Skeletal muscle satellite cell (primary cell): ENCODE data around the gene RPA4. TPM values are rescaled to one million over a fixed set of nuclear protein-coding genes. Genes with fewer than 3 reads are reported as not detected.
"Not testable (repeated sequence)": the region's sequence is repeated elsewhere in the genome, so short reads cannot be mapped to it uniquely, and the experiment has no call there.

Experiments
- H3K27me3 ChIP-seq: 2 replicates; pipeline ENCODE4 v1.7.0; 2013; ENCODE audit warnings: low read length; ENCODE audit not compliant: control insufficient read depth, insufficient read depth
- H3K36me3 ChIP-seq: 2 replicates; pipeline ENCODE4 v1.7.0; 2013; ENCODE audit warnings: mild to moderate bottlenecking, control low read depth, low read length; ENCODE audit not compliant: insufficient read depth
- H3K4me1 ChIP-seq: 2 replicates; pipeline ENCODE4 v1.7.0; 2013; ENCODE audit warnings: low read length; ENCODE audit not compliant: control insufficient read depth, insufficient read depth
- H3K4me2 ChIP-seq: 2 replicates; pipeline ENCODE4 v1.7.0; 2013; ENCODE audit warnings: mild to moderate bottlenecking, low read length
- H3K4me3 ChIP-seq: 2 replicates; pipeline ENCODE4 v1.7.0; 2013; ENCODE audit warnings: low read length
- H3K9ac ChIP-seq: 2 replicates; pipeline ENCODE4 v1.7.0; 2013; ENCODE audit warnings: mild to moderate bottlenecking, low read depth, low read length, moderate library complexity
- H3K9me3 ChIP-seq: replicated peaks from 2 replicates; pipeline ENCODE4 v1.7.0; 2013; ENCODE audit warnings: mild to moderate bottlenecking, control low read depth, low read length
- total RNA-seq: library from RNA; depleted of rRNA; stranded (reverse); fragments of >200 nt; gene quantifications from 2 replicates; pipeline ENCODE4 v1.2.3, GENCODE V29; 2012; rRNA removed

RPA4 gene
- 1.5 and 1.7 TPM in 2 replicates for total RNA-seq

GRCh38 chrX:96883608-96884007 is at the start of gene RPA4:
Gene RPA4, plus strand, starts transcription at chrX:96883908. Its CDS starts 403 bp downstream, at chrX:96884311.
- no peaks in the 10 kb centered on the region for H3K4me1 ChIP-seq
- peaks cover 3% of the 10 kb centered on the region for H3K36me3 ChIP-seq

GRCh38 chrX:96834137-96834536 is 49.6 kb upstream of the RPA4 start:
- Histone ChIP-seq H3K4me3 (no peak overlapping the region), H3K9me3 (no peaks in the 10 kb centered on the region), H3K9ac (no peak overlapping the region), H3K27me3 (no peaks in the 10 kb centered on the region), H3K4me1 (peaks cover 4% of the 10 kb centered on the region), H3K36me3 (no peaks in the 10 kb centered on the region), H3K4me2 (no peak overlapping the region)

More at GRCh38 chrX:96883608-96884007, at the start of gene RPA4:
- H3K27me3 ChIP-seq = no peaks in the 10 kb centered on the region
- no peak within 1 kb of the TSS for H3K9ac ChIP-seq
- no peak within 1 kb of the TSS for H3K4me3 ChIP-seq
- H3K4me2 ChIP-seq = no peak within 1 kb of the TSS
- no peaks in the 10 kb centered on the region for H3K9me3 ChIP-seq

GRCh38 chrX:96835660-96836289 is 47.9 kb upstream of the RPA4 start:
- no peak overlapping the region for H3K4me3 ChIP-seq
- H3K9ac ChIP-seq = no peak overlapping the region
- no peak overlapping the region for H3K4me2 ChIP-seq
- no peaks in the 10 kb centered on the region for H3K9me3 ChIP-seq
- H3K4me1 ChIP-seq = peaks cover 4% of the 10 kb centered on the region
- H3K36me3 ChIP-seq = no peaks in the 10 kb centered on the region
- no peaks in the 10 kb centered on the region for H3K27me3 ChIP-seq

- no peaks in the 10 kb centered on the region for H3K36me3 ChIP-seq
- H3K9ac ChIP-seq = no peak overlapping the region
- H3K27me3 ChIP-seq = no peaks in the 10 kb centered on the region
These were observed 45.9 kb upstream of the RPA4 start for GRCh38 chrX:96837808-96838207.

GRCh38 chrX:96838537-96838936 is 45.2 kb upstream of the RPA4 start:
- H3K9ac ChIP-seq = no peak overlapping the region
- no peak overlapping the region for H3K4me3 ChIP-seq
- peaks cover 4% of the 10 kb centered on the region for H3K4me1 ChIP-seq
- H3K27me3 ChIP-seq = no peaks in the 10 kb centered on the region
- H3K9me3 ChIP-seq = no peaks in the 10 kb centered on the region
- H3K36me3 ChIP-seq = no peaks in the 10 kb centered on the region
- H3K4me2 ChIP-seq = no peak overlapping the region

More at GRCh38 chrX:96837808-96838207, 45.9 kb upstream of the RPA4 start:
- Histone ChIP-seq H3K9me3 (no peaks in the 10 kb centered on the region), H3K4me2 (no peak overlapping the region), H3K4me1 (peaks cover 4% of the 10 kb centered on the region), H3K4me3 (no peak overlapping the region)

- Histone ChIP-seq H3K27me3 (no peaks in the 10 kb centered on the region), H3K4me2 (no peak overlapping the region), H3K9ac (no peak overlapping the region), H3K4me3 (no peak overlapping the region), H3K36me3 (no peaks in the 10 kb centered on the region), H3K4me1 (peaks cover 4% of the 10 kb centered on the region), H3K9me3 (no peaks in the 10 kb centered on the region)
These were observed 42.4 kb upstream of the RPA4 start for GRCh38 chrX:96841325-96841724.

- H3K4me2 ChIP-seq, H3K4me1 ChIP-seq, H3K9ac ChIP-seq, H3K9me3 ChIP-seq, H3K27me3 ChIP-seq, H3K4me3 ChIP-seq, H3K36me3 ChIP-seq: not testable (repeated sequence)
These were observed 41.8 kb upstream of the RPA4 start for GRCh38 chrX:96841866-96842265.

- Histone ChIP-seq H3K4me1 (no peaks in the 10 kb centered on the region), H3K36me3 (no peaks in the 10 kb centered on the region), H3K9ac (no peak overlapping the region), H3K4me3 (no peak overlapping the region), H3K9me3 (no peaks in the 10 kb centered on the region), H3K4me2 (no peak overlapping the region), H3K27me3 (no peaks in the 10 kb centered on the region)
These were observed 40.1 kb upstream of the RPA4 start for GRCh38 chrX:96843566-96843965.

- Histone ChIP-seq H3K9me3 (no peaks in the 10 kb centered on the region), H3K4me2 (no peak overlapping the region), H3K27me3 (no peaks in the 10 kb centered on the region), H3K4me1 (no peaks in the 10 kb centered on the region), H3K9ac (no peak overlapping the region), H3K36me3 (no peaks in the 10 kb centered on the region), H3K4me3 (no peak overlapping the region)
These were observed 36.9 kb upstream of the RPA4 start for GRCh38 chrX:96846841-96847240.

GRCh38 chrX:96859422-96859821 is 24.3 kb upstream of the RPA4 start:
- not testable (repeated sequence) for H3K9ac ChIP-seq, H3K4me3 ChIP-seq, H3K4me2 ChIP-seq, H3K27me3 ChIP-seq, H3K36me3 ChIP-seq, H3K4me1 ChIP-seq, H3K9me3 ChIP-seq

- Histone ChIP-seq H3K4me3 (no peak overlapping the region), H3K27me3 (no peaks in the 10 kb centered on the region), H3K4me1 (no peaks in the 10 kb centered on the region), H3K9ac (no peak overlapping the region), H3K36me3 (no peaks in the 10 kb centered on the region), H3K4me2 (no peak overlapping the region), H3K9me3 (no peaks in the 10 kb centered on the region)
These were observed 22.5 kb upstream of the RPA4 start for GRCh38 chrX:96861218-96861617.

GRCh38 chrX:96861661-96862060 is 22.0 kb upstream of the RPA4 start:
- H3K9ac ChIP-seq = no peak overlapping the region
- no peaks in the 10 kb centered on the region for H3K9me3 ChIP-seq
- H3K4me2 ChIP-seq = no peak overlapping the region
- H3K4me3 ChIP-seq = no peak overlapping the region
- no peaks in the 10 kb centered on the region for H3K36me3 ChIP-seq
- no peaks in the 10 kb centered on the region for H3K27me3 ChIP-seq
- H3K4me1 ChIP-seq = no peaks in the 10 kb centered on the region
